GM19193 (cell line): ENCODE data around the gene FIBCD1.

ENCODE experiments used
- POLR2A ChIP-seq: IDR thresholded peaks from 4 replicates; pipeline ENCODE4 v1.6.1; 2011; ENCODE audit not compliant: insufficient read depth, insufficient read length; ENCODE audit errors: extremely low read depth

Gene FIBCD1

GRCh38 chr9:130946766-130947617 lies 7.9 kb upstream of the FIBCD1 start:
- no peak for TF ChIP-seq POLR2A

- TF ChIP-seq POLR2A = no peak
These were observed 6.1 kb upstream of the FIBCD1 start for GRCh38 chr9:130945173-130945572.

DNA sequence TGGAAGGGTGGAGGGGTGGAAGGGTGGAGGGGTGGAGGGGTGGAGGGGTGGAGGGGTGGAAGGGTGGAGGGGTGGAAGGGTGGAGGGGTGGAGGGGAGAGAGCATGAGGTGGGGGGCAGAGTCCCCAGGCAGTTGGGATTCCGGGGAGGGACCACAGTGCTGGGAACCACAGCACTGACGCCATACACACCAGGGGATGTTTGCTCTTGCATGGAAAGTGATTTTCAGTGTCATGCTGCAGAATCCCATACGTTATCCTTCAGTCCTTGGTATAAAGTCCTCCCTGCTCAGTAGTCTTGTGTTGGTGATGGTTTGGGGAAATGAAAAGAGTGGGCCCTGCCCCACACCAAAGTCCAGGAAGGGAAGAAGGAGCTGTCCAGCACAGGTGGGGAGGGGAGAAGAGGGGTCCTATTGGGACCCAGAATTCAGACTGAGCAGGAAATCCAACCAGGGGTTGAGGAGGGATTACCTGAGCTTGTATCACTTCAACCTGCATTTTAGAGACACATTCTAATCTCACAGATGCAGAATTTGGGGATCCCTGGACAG lies 5.5 kb upstream of the FIBCD1 start:
- TF ChIP-seq POLR2A = no peak

DNA sequence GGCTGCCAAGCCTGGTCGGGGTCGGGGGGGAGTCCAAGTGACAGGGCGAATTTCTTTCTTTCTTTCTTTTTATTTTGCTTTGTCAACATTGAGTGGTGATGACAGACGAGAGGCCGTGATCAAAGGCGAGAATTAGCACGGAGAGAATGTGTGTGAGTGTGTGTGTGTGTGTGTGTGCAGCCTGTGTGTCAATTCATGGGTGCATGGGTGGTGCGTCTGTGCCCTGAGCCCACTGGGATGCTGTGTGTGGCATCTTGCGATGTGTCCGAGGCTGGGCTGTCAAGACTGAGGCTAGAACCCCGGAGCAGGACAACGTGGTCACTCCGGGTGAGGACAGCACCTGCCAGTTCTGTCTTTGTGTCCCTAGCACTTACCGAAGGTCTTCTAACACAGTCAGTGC lies 4.7 kb upstream of the FIBCD1 start:
- TF ChIP-seq POLR2A = no peak

- no peak for TF ChIP-seq POLR2A
These were observed 4.2 kb upstream of the FIBCD1 start for GRCh38 chr9:130943221-130943620.

- TF ChIP-seq POLR2A = no peak
These were observed 3.6 kb upstream of the FIBCD1 start for GRCh38 chr9:130942679-130943078.

- no peak for TF ChIP-seq POLR2A
These were observed 3.0 kb upstream of the FIBCD1 start for GRCh38 chr9:130942084-130942483.

DNA sequence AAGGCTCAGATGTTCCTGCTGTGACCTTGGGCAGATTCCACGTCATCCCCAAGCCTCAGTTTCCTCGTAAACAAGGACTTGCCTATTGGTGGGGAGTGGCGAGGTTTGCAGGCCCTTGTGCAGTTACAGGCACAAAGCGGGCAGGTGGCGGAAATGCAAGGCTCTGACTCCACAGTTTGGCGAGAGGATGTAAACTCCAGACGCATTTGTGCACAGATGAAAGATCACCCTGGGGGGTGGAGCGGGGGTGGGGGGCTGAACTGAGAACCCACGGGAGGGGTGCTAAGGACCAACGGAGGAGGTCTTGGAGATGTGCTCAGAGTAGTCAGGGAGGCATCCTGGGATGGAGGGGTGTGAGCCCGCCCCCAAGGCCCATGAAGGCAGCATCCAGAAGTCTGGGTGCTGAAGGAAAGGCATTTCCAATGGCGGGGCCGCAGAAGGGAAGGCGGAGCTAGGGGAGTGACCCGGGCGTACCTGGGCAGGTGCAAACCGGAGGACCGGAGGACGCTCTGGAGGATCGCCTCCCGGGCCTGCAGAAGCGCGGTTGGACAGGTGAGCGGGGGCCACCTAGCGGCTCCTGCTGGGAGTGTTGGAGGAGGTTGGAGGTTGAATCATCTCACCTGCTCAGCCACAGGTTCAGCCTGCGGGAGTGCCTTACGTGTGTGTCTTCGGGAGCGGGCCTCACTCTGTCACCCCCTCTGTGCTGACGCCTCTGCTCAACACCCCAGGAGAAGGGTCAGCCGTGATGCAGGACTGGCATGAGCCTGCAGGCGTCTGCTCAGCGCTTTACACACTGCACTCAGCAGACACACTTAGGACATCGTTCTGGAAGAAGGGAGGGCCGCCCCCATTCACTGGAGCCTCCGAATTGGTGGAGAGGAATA lies 1.9 kb upstream of the FIBCD1 start:
- TF ChIP-seq POLR2A = no peak

GRCh38 chr9:130940027-130940549 lies 1.0 kb upstream of the FIBCD1 start:
- no peak for TF ChIP-seq POLR2A

GRCh38 chr9:130939405-130940026 lies 469 bp upstream of the FIBCD1 start:
- no peak for TF ChIP-seq POLR2A

GRCh38 chr9:130938184-130938651 lies 829 bp downstream of the FIBCD1 start:
- no peak for TF ChIP-seq POLR2A

GRCh38 chr9:130937146-130938076 lies 1.6 kb downstream of the FIBCD1 start:
- no peak for TF ChIP-seq POLR2A

GRCh38 chr9:130936285-130937117 lies 2.5 kb downstream of the FIBCD1 start:
- no peak for TF ChIP-seq POLR2A
